ENCODE measurements around the gene PIK3C3. TPM values are rescaled to one million over a fixed set of nuclear protein-coding genes. Genes with fewer than 3 reads are reported as not detected.

Gene PIK3C3
- total RNA-seq, 4 donors from 2014 or later, result 26.2 to 63.2 (median 30.8) TPM

DNA sequence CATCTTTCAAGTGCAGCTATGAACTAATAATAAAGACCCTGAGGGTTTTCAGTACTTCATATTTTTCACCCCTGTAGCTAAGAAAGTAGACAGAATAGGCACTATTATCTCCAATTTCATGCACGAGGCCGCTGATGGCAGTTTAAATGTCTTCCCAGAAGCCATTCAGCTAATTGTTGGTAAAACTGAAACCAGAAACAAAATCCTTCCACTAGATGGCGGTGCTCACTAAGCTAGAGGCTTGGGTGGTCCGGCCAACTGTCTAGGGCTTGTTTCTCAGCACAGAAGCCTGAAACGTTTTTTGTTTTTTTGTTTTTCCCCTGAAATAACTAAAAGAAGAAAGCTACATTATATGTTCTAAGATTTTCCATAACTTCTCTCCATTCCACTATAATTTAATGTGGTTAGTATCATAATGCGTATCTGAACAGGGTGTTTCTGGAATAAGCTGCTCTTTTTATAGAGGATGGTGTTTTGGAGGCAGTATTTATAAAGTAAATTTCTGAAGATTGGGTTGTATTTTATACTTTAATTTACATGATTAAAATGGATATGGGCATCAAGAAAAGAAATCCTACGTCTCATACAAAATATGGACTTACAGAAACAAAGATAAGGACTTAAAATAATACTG lies 159.4 kb downstream of the PIK3C3 start:
- H3K9me3 ChIP-seq, result no peaks in the 10 kb centered on the region
- H3K4me1 ChIP-seq, result peaks cover 6% of the 10 kb centered on the region
- TF ChIP-seq, protein P1, sequence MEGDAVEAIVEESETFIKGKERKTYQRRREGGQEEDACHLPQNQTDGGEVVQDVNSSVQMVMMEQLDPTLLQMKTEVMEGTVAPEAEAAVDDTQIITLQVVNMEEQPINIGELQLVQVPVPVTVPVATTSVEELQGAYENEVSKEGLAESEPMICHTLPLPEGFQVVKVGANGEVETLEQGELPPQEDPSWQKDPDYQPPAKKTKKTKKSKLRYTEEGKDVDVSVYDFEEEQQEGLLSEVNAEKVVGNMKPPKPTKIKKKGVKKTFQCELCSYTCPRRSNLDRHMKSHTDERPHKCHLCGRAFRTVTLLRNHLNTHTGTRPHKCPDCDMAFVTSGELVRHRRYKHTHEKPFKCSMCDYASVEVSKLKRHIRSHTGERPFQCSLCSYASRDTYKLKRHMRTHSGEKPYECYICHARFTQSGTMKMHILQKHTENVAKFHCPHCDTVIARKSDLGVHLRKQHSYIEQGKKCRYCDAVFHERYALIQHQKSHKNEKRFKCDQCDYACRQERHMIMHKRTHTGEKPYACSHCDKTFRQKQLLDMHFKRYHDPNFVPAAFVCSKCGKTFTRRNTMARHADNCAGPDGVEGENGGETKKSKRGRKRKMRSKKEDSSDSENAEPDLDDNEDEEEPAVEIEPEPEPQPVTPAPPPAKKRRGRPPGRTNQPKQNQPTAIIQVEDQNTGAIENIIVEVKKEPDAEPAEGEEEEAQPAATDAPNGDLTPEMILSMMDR (IDR thresholded peaks at IDR 0.05), result peak; percentile 76 to 90
- no peak for TF ChIP-seq EP300 (IDR thresholded peaks at IDR 0.05)
- no peak for TF ChIP-seq POLR2A (IDR thresholded peaks at IDR 0.05)
- no peak for TF ChIP-seq POLR2AphosphoS5 (IDR thresholded peaks at IDR 0.05)
- no peak overlapping the region for H3K4me3 ChIP-seq
- no peaks in the 10 kb centered on the region for H3K27me3 ChIP-seq
- H3K36me3 ChIP-seq, result no peaks in the 10 kb centered on the region
- peak in 1 of 2 donors; percentile 81 for DNase-seq (ENCODE audit: low spot score in 2 of 2)
- WGBS, result 21% methylated on average over 7 of the region's 7 CpGs
- no peak overlapping the region for H3K27ac ChIP-seq

DNA sequence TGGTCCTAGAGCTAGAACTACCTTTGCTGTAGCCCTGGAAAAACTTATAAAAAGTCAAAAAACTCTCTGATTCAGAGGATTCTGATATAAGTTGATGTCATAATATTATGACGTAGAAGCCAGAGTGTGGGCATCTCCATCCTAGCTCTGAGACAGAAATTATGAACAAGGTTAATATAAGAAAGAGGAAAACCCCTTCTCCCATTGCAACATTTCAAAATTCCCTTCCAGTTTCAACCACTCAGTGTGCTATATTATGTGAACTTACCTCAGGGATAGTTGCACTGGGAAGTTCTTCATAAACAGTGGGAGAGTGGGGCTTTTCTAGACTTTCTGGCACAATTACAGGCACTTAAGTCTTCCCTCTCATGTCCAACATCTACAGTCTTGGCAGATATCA lies 171.6 kb downstream of the PIK3C3 start:
- 55% methylated on average over 1 of the region's 1 CpG for WGBS
- DNase-seq (ENCODE audit: low spot score in 2 of 2), result no peak
- Histone ChIP-seq H3K27ac (no peak overlapping the region), H3K9me3 (no peaks in the 10 kb centered on the region), H3K36me3 (no peaks in the 10 kb centered on the region), H3K4me1 (no peaks in the 10 kb centered on the region), H3K4me3 (no peak overlapping the region), H3K27me3 (no peaks in the 10 kb centered on the region)
- TF ChIP-seq POLR2A (IDR thresholded peaks at IDR 0.05) (no peak), POLR2AphosphoS5 (IDR thresholded peaks at IDR 0.05) (no peak), EP300 (IDR thresholded peaks at IDR 0.05) (no peak)
- TF ChIP-seq, protein P1 (IDR thresholded peaks at IDR 0.05), result no peak

DNA sequence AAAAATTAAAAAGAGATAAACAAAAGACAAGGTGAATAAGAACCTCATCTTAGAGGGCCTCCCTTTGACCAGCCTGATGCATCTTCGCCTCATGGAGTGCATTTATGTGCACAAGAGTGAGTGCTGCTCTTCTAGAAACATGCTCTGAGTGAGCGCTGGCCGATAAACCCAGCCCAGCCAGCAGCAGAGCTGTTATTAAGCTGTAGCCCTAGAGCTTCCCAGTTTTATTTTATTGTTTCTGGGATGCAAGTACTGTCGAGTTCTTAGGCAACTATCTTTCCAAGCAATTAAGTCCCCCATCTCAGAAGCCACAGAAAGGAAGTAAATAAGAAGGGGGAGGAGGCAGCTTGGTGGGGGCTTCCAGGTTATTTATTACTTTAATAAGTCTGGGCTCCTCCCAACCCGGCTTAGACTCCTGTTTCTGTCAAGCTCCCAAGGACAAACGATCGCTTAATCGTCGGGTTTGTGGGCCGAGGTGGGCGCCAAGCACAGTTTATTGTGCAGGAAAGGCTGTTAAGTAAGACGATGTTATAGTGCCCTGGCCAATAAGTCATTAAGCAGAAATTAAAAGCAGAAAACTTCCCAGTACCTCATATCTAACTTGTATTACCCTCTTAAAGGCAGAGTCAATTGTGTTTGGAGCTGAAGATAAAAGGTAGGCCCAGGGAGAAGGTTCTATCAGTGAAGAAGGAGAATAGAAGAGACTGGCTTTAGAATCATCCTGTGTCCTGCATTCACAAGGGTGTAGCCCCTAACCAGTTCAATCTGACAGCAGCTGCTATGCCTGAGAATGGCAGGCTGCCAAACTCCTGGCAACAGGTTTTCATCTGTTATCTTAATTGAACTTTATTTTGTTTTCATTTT lies 176.3 kb downstream of the PIK3C3 start:
- no peak overlapping the region for H3K4me3 ChIP-seq
- H3K4me1 ChIP-seq, result no peaks in the 10 kb centered on the region
- H3K27ac ChIP-seq, result no peak overlapping the region
- H3K9me3 ChIP-seq, result no peaks in the 10 kb centered on the region
- no peak for DNase-seq (ENCODE audit: low spot score in 2 of 2)
- 32% methylated on average over 12 of the region's 12 CpGs for WGBS
- H3K36me3 ChIP-seq, result no peaks in the 10 kb centered on the region
- TF ChIP-seq POLR2A (IDR thresholded peaks at IDR 0.05) (no peak), POLR2AphosphoS5 (IDR thresholded peaks at IDR 0.05) (no peak), EP300 (IDR thresholded peaks at IDR 0.05) (no peak)
- TF ChIP-seq, protein P1 (IDR thresholded peaks at IDR 0.05), result no peak
- H3K27me3 ChIP-seq, result no peaks in the 10 kb centered on the region

DNA sequence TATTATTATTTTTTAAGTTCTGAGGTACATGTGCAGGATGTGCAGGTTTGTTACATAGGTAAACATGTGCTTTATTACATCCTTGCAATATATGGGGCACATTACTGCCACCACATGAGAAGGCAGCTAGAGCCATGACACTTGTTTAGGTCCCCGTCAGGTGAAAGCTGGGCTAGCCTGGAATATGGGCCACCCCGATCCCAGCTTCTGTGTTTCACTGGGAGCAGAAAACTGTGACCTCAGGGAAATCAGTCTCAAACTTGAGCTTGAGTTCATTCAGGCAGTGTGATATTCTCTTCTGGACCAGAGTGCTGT lies 176.9 kb downstream of the PIK3C3 start:
- 64% methylated on average over 2 of the region's 2 CpGs for WGBS
- TF ChIP-seq POLR2A (IDR thresholded peaks at IDR 0.05) (no peak), EP300 (IDR thresholded peaks at IDR 0.05) (no peak), POLR2AphosphoS5 (IDR thresholded peaks at IDR 0.05) (no peak)
- TF ChIP-seq, protein P1 (IDR thresholded peaks at IDR 0.05), result no peak
- H3K9me3 ChIP-seq, result no peaks in the 10 kb centered on the region
- no peak overlapping the region for H3K4me3 ChIP-seq
- H3K27ac ChIP-seq, result no peak overlapping the region
- no peaks in the 10 kb centered on the region for H3K36me3 ChIP-seq
- no peaks in the 10 kb centered on the region for H3K4me1 ChIP-seq
- H3K27me3 ChIP-seq, result no peaks in the 10 kb centered on the region
- no peak for DNase-seq (ENCODE audit: low spot score in 2 of 2)

Measured in suprapubic skin (tissue), 4 donors.